OCI-LY3 (cell line): ENCODE results near the gene CDH23.

Experiments used
- H2AFZ ChIP-seq: fragments of 200-600, 300-600 bp; shearing (Covaris generic); 2 replicates; pipeline ENCODE4 v1.6.0; 2014; ENCODE audit warnings: antibody characterized with exemption, low read depth, low read length
- H3K27ac ChIP-seq: fragments of 200-600, 300-600 bp; sonication (generic); 2 replicates; pipeline ENCODE4 v1.5.1; 2014; ENCODE audit warnings: mild to moderate bottlenecking, low read length, moderate library complexity, mixed read lengths
- H3K27me3 ChIP-seq: fragments of 200-600, 300-600 bp; sonication (generic); 2 replicates; pipeline ENCODE4 v1.6.1; 2014; ENCODE audit warnings: low read depth, low read length, mixed read lengths
- H3K36me3 ChIP-seq: fragments of 200-600, 300-600 bp; sonication (generic); replicated peaks from 2 replicates; pipeline ENCODE3; 2014; ENCODE audit warnings: low read depth, low read length, mixed read lengths
- H3K4me1 ChIP-seq: fragments of 300-600, 200-600 bp; sonication (generic); 2 replicates; pipeline ENCODE4 v1.6.1; 2014; ENCODE audit warnings: low read length, mixed read lengths
- H3K4me2 ChIP-seq: fragments of 200-600, 300-600 bp; sonication (generic); 2 replicates; pipeline ENCODE4 v1.6.1; 2014; ENCODE audit warnings: low read length, mixed read lengths
- H3K4me3 ChIP-seq: fragments of 300-600, 200-600 bp; sonication (generic); 2 replicates; pipeline ENCODE4 v1.5.1; 2014; ENCODE audit warnings: antibody characterized with exemption, mild to moderate bottlenecking, low read length, moderate library complexity
- H3K79me2 ChIP-seq: fragments of 300-600, 200-600 bp; shearing (Covaris generic); 2 replicates; pipeline ENCODE4 v1.6.1; 2014; ENCODE audit warnings: mild to moderate bottlenecking, low read length, mixed read lengths
- H3K9ac ChIP-seq: fragments of 300-600, 200-600 bp; shearing (Covaris generic); 2 replicates; pipeline ENCODE4 v1.6.0; 2014; ENCODE audit warnings: mild to moderate bottlenecking, low read length, moderate library complexity
- H3K9me3 ChIP-seq: fragments of 200-600, 300-600 bp; shearing (Covaris generic); 2 replicates; pipeline ENCODE4 v1.6.1; 2014; ENCODE audit warnings: low read length, mixed read lengths; ENCODE audit not compliant: insufficient read depth
- H4K20me1 ChIP-seq: fragments of 200-600, 300-600 bp; sonication (generic); 2 replicates; pipeline ENCODE4 v1.6.1; 2016; ENCODE audit warnings: low read length, mixed read lengths; ENCODE audit not compliant: insufficient read depth
- EZH2phosphoT487 ChIP-seq: fragments of 200-600 bp; shearing (Covaris generic); IDR thresholded peaks from 2 replicates; pipeline ENCODE4 v1.6.1; 2018; ENCODE audit warnings: antibody characterized with exemption, mixed run types, low read depth
- TF ChIP-seq, protein P1 (sequence below): fragments of 200-600, 300-600 bp; sonication (generic); IDR thresholded peaks from 2 replicates; pipeline ENCODE4 v1.5.1; 2014; ENCODE audit warnings: antibody characterized with exemption, low read length, low read depth

Gene CDH23

DNA sequence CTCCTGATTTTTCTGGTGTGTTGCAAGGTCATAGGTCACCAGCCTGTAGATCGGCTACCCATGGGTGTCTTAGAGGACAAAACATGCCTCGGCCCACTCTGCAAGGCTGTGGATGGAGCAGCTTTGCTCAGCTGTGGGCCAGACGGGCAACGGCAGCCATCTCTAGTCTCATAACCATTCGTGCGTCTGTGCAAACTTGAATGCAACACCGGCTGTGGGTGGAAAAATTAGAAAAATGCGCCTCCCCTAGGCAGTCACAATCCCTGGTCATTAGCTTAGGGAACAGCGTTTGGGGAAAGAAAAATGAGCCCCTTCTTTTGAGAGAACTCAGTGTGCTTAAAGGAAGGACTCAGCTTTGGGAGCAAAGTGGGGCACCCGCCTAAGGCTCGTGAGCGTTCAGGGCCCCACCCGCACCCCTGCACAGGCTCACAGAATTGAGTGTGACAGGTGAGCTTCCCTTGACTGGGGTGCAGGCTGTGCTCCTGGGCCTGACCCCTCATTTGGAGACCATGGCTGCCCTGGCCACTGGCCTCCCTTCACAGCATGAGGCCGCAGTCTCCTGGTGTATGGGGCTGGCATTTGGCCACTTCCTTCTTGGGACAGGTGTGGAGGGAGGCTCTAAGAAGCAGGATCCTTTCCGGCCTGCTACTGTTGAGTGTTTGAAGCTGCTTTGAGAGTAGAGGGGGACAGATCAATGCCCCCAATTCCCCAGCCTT, 174.9 kb downstream of the CDH23 start:
- Histone ChIP-seq H2AFZ (no peak overlapping the region), H3K79me2 (no peaks in the 10 kb centered on the region), H3K4me3 (no peak overlapping the region), H4K20me1 (no peaks in the 10 kb centered on the region), H3K9ac (no peak overlapping the region), H3K4me1 (no peaks in the 10 kb centered on the region), H3K27me3 (no peaks in the 10 kb centered on the region), H3K27ac (no peak overlapping the region), H3K4me2 (no peak overlapping the region), H3K36me3 (no peaks in the 10 kb centered on the region), H3K9me3 (no peaks in the 10 kb centered on the region)
- TF ChIP-seq EZH2phosphoT487, result no peak
- TF ChIP-seq, protein P1, sequence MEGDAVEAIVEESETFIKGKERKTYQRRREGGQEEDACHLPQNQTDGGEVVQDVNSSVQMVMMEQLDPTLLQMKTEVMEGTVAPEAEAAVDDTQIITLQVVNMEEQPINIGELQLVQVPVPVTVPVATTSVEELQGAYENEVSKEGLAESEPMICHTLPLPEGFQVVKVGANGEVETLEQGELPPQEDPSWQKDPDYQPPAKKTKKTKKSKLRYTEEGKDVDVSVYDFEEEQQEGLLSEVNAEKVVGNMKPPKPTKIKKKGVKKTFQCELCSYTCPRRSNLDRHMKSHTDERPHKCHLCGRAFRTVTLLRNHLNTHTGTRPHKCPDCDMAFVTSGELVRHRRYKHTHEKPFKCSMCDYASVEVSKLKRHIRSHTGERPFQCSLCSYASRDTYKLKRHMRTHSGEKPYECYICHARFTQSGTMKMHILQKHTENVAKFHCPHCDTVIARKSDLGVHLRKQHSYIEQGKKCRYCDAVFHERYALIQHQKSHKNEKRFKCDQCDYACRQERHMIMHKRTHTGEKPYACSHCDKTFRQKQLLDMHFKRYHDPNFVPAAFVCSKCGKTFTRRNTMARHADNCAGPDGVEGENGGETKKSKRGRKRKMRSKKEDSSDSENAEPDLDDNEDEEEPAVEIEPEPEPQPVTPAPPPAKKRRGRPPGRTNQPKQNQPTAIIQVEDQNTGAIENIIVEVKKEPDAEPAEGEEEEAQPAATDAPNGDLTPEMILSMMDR, result no peak

DNA sequence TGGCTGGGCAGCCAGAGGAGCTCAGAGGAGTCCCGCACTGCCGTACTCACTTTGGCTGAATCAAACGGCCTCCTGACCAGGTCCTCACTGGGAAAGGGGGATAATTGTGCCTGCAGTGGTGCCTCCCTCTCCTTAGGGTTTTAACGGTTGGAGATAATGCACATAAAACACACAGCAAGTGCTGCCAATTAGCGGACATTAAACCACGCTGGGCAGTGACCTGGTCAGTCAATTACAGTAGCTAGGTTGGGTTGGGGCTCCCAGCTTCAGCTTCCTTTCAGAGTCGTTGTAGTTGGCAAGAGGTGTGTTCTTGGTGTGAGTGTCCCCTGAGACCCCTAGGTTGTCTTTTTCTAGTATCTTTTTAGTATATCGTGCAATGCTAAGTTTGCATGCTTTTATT, 176.2 kb downstream of the CDH23 start:
- TF ChIP-seq, protein P1, result no peak
- no peak for TF ChIP-seq EZH2phosphoT487
- H3K9ac ChIP-seq, result no peak overlapping the region
- no peaks in the 10 kb centered on the region for H3K9me3 ChIP-seq
- H3K4me1 ChIP-seq, result no peaks in the 10 kb centered on the region
- H3K4me3 ChIP-seq, result no peak overlapping the region
- H4K20me1 ChIP-seq, result no peaks in the 10 kb centered on the region
- no peaks in the 10 kb centered on the region for H3K27me3 ChIP-seq
- H3K79me2 ChIP-seq, result no peaks in the 10 kb centered on the region
- no peak overlapping the region for H2AFZ ChIP-seq
- H3K4me2 ChIP-seq, result no peak overlapping the region
- no peaks in the 10 kb centered on the region for H3K36me3 ChIP-seq
- H3K27ac ChIP-seq, result no peak overlapping the region

- H3K4me2 ChIP-seq, result no peak overlapping the region
- TF ChIP-seq EZH2phosphoT487, result no peak
- TF ChIP-seq, protein P1, result no peak
- no peak overlapping the region for H2AFZ ChIP-seq
- H3K79me2 ChIP-seq, result no peaks in the 10 kb centered on the region
- no peak overlapping the region for H3K27ac ChIP-seq
- no peaks in the 10 kb centered on the region for H3K4me1 ChIP-seq
- no peaks in the 10 kb centered on the region for H4K20me1 ChIP-seq
- no peaks in the 10 kb centered on the region for H3K27me3 ChIP-seq
- no peak overlapping the region for H3K4me3 ChIP-seq
- H3K9ac ChIP-seq, result no peak overlapping the region
- no peaks in the 10 kb centered on the region for H3K36me3 ChIP-seq
- no peaks in the 10 kb centered on the region for H3K9me3 ChIP-seq
These were observed 177.1 kb downstream of the CDH23 start for GRCh38 chr10:71573562-71574518.

DNA sequence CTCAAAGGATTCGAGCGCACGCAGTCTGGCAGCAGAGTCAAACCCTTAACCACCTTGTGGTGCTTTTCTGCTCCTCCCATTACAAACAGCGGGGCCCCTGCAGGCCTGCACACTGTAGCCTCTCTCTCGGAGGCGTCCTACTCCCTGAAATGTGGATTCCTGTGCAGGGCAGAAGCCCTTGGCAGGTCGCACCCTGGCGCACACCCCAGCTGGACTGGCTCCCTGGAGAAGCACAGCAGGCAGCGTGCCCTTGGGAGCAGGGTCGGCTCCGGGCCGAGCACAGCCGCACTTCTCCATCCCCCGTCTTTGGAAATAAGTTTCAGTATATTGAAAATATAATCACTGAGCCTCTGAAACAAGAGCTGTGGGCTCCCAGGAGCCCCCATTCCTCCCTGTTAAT, 178.7 kb downstream of the CDH23 start:
- Histone ChIP-seq H3K79me2 (no peaks in the 10 kb centered on the region), H3K9ac (no peak overlapping the region)

More for the DNA sequence above, 178.7 kb downstream of the CDH23 start:
- Histone ChIP-seq H3K9me3 (no peaks in the 10 kb centered on the region), H4K20me1 (no peaks in the 10 kb centered on the region), H3K27me3 (no peaks in the 10 kb centered on the region), H2AFZ (no peak overlapping the region), H3K4me3 (no peak overlapping the region), H3K27ac (no peak overlapping the region), H3K4me1 (no peaks in the 10 kb centered on the region), H3K36me3 (no peaks in the 10 kb centered on the region), H3K4me2 (no peak overlapping the region)
- TF ChIP-seq, protein P1, result no peak
- TF ChIP-seq EZH2phosphoT487, result no peak
